HG03175 (cell line): ENCODE results near the gene DISC1.
"Not testable (repeated sequence)": the region's sequence is repeated elsewhere in the genome, so short reads cannot be mapped to it uniquely, and the experiment has no call there.

ENCODE experiments used
- ATAC-seq: cut with Tn5 transposase; IDR thresholded peaks from one replicate; pipeline ENCODE4 v1.9.1; 2021; ENCODE audit warnings: mild to moderate bottlenecking, moderate library complexity; ENCODE audit not compliant: unreplicated experiment

Gene DISC1

GRCh38 chr1:231940701-231941100 is 314.1 kb downstream of the DISC1 start:
- ATAC-seq = no peak

GRCh38 chr1:231943084-231943483 is 316.5 kb downstream of the DISC1 start:
- no peak for ATAC-seq

GRCh38 chr1:231948102-231948501 is 321.5 kb downstream of the DISC1 start:
- not testable (repeated sequence) for ATAC-seq

GRCh38 chr1:231949277-231950091 is 322.9 kb downstream of the DISC1 start:
- no peak for ATAC-seq

GRCh38 chr1:231950331-231951128 is 323.9 kb downstream of the DISC1 start:
- no peak for ATAC-seq

GRCh38 chr1:231951374-231951773 is 324.8 kb downstream of the DISC1 start:
- no peak for ATAC-seq

- ATAC-seq = no peak
Observed at GRCh38 chr1:231952154-231952553, 325.6 kb downstream of the DISC1 start.

GRCh38 chr1:231953660-231954059 is 327.1 kb downstream of the DISC1 start:
- ATAC-seq = no peak

- no peak for ATAC-seq
Observed at GRCh38 chr1:231954751-231955150, 328.2 kb downstream of the DISC1 start.

- no peak for ATAC-seq
Observed at GRCh38 chr1:231957359-231957758, 330.8 kb downstream of the DISC1 start.

GRCh38 chr1:231958448-231958847 is 331.9 kb downstream of the DISC1 start:
- ATAC-seq = no peak

- ATAC-seq = no peak
Observed at GRCh38 chr1:231959225-231959884, 332.8 kb downstream of the DISC1 start.

GRCh38 chr1:231961801-231962200 is 335.2 kb downstream of the DISC1 start:
- ATAC-seq = not testable (repeated sequence)

- no peak for ATAC-seq
Observed at GRCh38 chr1:231962636-231963035, 336.0 kb downstream of the DISC1 start.

GRCh38 chr1:231964241-231964640 is 337.7 kb downstream of the DISC1 start:
- no peak for ATAC-seq

GRCh38 chr1:231964961-231965360 is 338.4 kb downstream of the DISC1 start:
- ATAC-seq = no peak

GRCh38 chr1:231965615-231966014 is 339.0 kb downstream of the DISC1 start:
- ATAC-seq = no peak

- ATAC-seq = no peak
Observed at GRCh38 chr1:231966983-231967382, 340.4 kb downstream of the DISC1 start.

GRCh38 chr1:231969076-231969475 is 342.5 kb downstream of the DISC1 start:
- no peak for ATAC-seq

- not testable (repeated sequence) for ATAC-seq
Observed at GRCh38 chr1:231969761-231970160, 343.2 kb downstream of the DISC1 start.

GRCh38 chr1:231970684-231971083 is 344.1 kb downstream of the DISC1 start:
- ATAC-seq = no peak
